GM23338 (cell line): ENCODE results near the gene SLK. TPM values are rescaled to one million over a fixed set of nuclear protein-coding genes. Genes with fewer than 3 reads are reported as not detected.

ENCODE experiments used
- ATAC-seq: fragments of 200-7000 bp; cut with Tn5 transposase; 3 replicates; pipeline ENCODE4 v1.9.1; 2020
- DNase-seq: peaks from one replicate; pipeline ENCODE4 v3.0.0-alpha.2; 2015; ENCODE audit warnings: low spot score
- H2AFZ ChIP-seq: fragments of 200-600 bp; sonication (generic); 2 replicates; pipeline ENCODE4 v1.8.0; 2016; ENCODE audit warnings: antibody characterized with exemption, mild to moderate bottlenecking, moderate library complexity
- H3F3A ChIP-seq: fragments of 200-600 bp; sonication (generic); replicated peaks from 2 replicates; pipeline ENCODE4 v1.8.0; 2017; ENCODE audit warnings: antibody characterized with exemption, mixed run types, low read depth
- H3K27ac ChIP-seq: fragments of 200-600 bp; sonication (generic); 2 replicates; pipeline ENCODE4 v1.6.1; 2016; ENCODE audit warnings: low read depth
- H3K27me3 ChIP-seq: fragments of 200-600 bp; sonication (generic); 2 replicates; pipeline ENCODE4 v1.8.0; 2016; ENCODE audit warnings: mild to moderate bottlenecking, mixed run types, moderate library complexity; ENCODE audit not compliant: insufficient read depth
- H3K36me3 ChIP-seq: fragments of 200-600 bp; sonication (generic); 2 replicates; pipeline ENCODE4 v1.8.0; 2016; ENCODE audit warnings: mild to moderate bottlenecking; ENCODE audit not compliant: insufficient read depth
- H3K4me1 ChIP-seq: fragments of 200-600 bp; sonication (generic); 2 replicates; pipeline ENCODE4 v1.8.0; 2016; ENCODE audit warnings: mild to moderate bottlenecking, moderate library complexity; ENCODE audit not compliant: insufficient read depth
- H3K4me2 ChIP-seq: fragments of 200-600 bp; sonication (generic); 2 replicates; pipeline ENCODE4 v1.7.1; 2017; ENCODE audit warnings: mixed run types
- H3K4me3 ChIP-seq: fragments of 200-600 bp; sonication (generic); 2 replicates; pipeline ENCODE4 v1.6.1; 2016; ENCODE audit warnings: mixed run types
- H3K79me2 ChIP-seq: fragments of 200-600 bp; sonication (generic); replicated peaks from 2 replicates; pipeline ENCODE4 v1.8.0; 2017; ENCODE audit warnings: mild to moderate bottlenecking; ENCODE audit not compliant: insufficient read depth
- H3K9me2 ChIP-seq: fragments of 200-600 bp; sonication (generic); 2 replicates; pipeline ENCODE4 v1.8.0; 2017; ENCODE audit not compliant: insufficient read depth
- H4K20me1 ChIP-seq: fragments of 200-600 bp; sonication (generic); replicated peaks from 2 replicates; pipeline ENCODE4 v1.8.0; 2017; ENCODE audit warnings: mild to moderate bottlenecking; ENCODE audit not compliant: insufficient read depth
- H3K27ac Mint-ChIP-seq: 2 replicates; pipeline ENCODE4 v1.8.0; 2020; ENCODE audit warnings: inconsistent platforms, mild to moderate bottlenecking, moderate library complexity, mixed read lengths
- H3K27me3 Mint-ChIP-seq: 3 replicates; pipeline ENCODE4 v1.8.0; 2022; ENCODE audit warnings: low read depth, mild to moderate bottlenecking, moderate library complexity, mixed read lengths, inconsistent platforms; ENCODE audit not compliant: insufficient read depth, poor library complexity
- H3K36me3 Mint-ChIP-seq: 3 replicates; pipeline ENCODE4 v1.8.0; 2021; ENCODE audit warnings: low read depth, mild to moderate bottlenecking, inconsistent platforms, moderate library complexity, mixed read lengths
- H3K4me1 Mint-ChIP-seq: 3 replicates; pipeline ENCODE4 v1.8.0; 2020; ENCODE audit warnings: mild to moderate bottlenecking, inconsistent platforms, mixed read lengths
- H3K4me3 Mint-ChIP-seq: 3 replicates; pipeline ENCODE4 v1.8.0; 2021; ENCODE audit warnings: moderate library complexity, mild to moderate bottlenecking, inconsistent platforms, mixed read lengths
- H3K9me3 Mint-ChIP-seq: 3 replicates; pipeline ENCODE4 v1.8.0; 2020; ENCODE audit warnings: moderate library complexity, mild to moderate bottlenecking, inconsistent platforms, mixed read lengths
- CREB1 ChIP-seq: fragments of 250-450 bp; sonication (Bioruptor Pico); IDR thresholded peaks from 2 replicates; pipeline ENCODE4 v1.5.0; 2020; ENCODE audit warnings: low read depth, mild to moderate bottlenecking, moderate library complexity
- EZH2 ChIP-seq: fragments of 200-600 bp; sonication (generic); IDR thresholded peaks from one replicate; pipeline ENCODE4 v1.8.0; 2017; ENCODE audit warnings: antibody characterized with exemption, mild to moderate bottlenecking, low read depth; ENCODE audit not compliant: unreplicated experiment
- EZH2phosphoT487 ChIP-seq: fragments of 200-600 bp; sonication (generic); IDR thresholded peaks from one replicate; pipeline ENCODE4 v1.8.1; 2018; ENCODE audit warnings: antibody characterized with exemption; ENCODE audit not compliant: unreplicated experiment
- JUNB ChIP-seq: IDR thresholded peaks from one replicate; pipeline ENCODE4 v1.6.1; 2016; ENCODE audit warnings: antibody characterized with exemption; ENCODE audit not compliant: unreplicated experiment
- NANOG ChIP-seq: IDR thresholded peaks from 2 replicates; pipeline ENCODE4 v1.6.1; 2016; ENCODE audit warnings: antibody characterized with exemption, borderline replicate concordance
- STAT1 ChIP-seq: IDR thresholded peaks from one replicate; pipeline ENCODE4 v1.6.1; 2016; ENCODE audit warnings: antibody characterized with exemption; ENCODE audit not compliant: unreplicated experiment
- ZNF114 ChIP-seq: fragments of 250-450 bp; sonication (Bioruptor Pico); IDR thresholded peaks from 2 replicates; pipeline ENCODE4 v1.5.0; 2020; ENCODE audit warnings: mild to moderate bottlenecking, moderate library complexity
- ZNF331 ChIP-seq: fragments of 250-450 bp; sonication (Bioruptor Pico); IDR thresholded peaks from 2 replicates; pipeline ENCODE4 v1.5.0; 2020; ENCODE audit warnings: low read depth, mild to moderate bottlenecking, moderate library complexity
- polyA plus RNA-seq: library from polyadenylated mRNA; unstranded; fragments of >200 nt; fragmentation: Nextera tagmentation; extraction: Ambion mirVana; gene quantifications from 2 replicates; pipeline ENCODE4 v1.2.1, GENCODE V29; 2016
- total RNA-seq: library from RNA; depleted of rRNA; stranded (reverse); fragments of >200 nt; shearing (Covaris generic); gene quantifications from 2 replicates; pipeline ENCODE4 v1.2.3, GENCODE V29; 2014
- TF ChIP-seq, protein P1 (sequence below): IDR thresholded peaks from 2 replicates; pipeline ENCODE4 v1.6.1; 2016; ENCODE audit warnings: antibody characterized with exemption
- TF ChIP-seq, protein P2 (sequence below): IDR thresholded peaks from one replicate; pipeline ENCODE4 v1.6.1; 2018; ENCODE audit warnings: antibody characterized with exemption; ENCODE audit not compliant: unreplicated experiment
- TF ChIP-seq, protein P3 (sequence below), 2 experiments: fragments of 200-600 bp in 1 of 2; sonication (generic) in 1 of 2; conservative IDR thresholded peaks; 2 replicates each; pipeline versions ENCODE4 v1.5.1 to v1.6.1; 2016 to 2017; ENCODE audit warnings: antibody characterized with exemption in 2 of 2, low read depth in 2 of 2, mild to moderate bottlenecking in 2 of 2, moderate library complexity in 1 of 2

Gene SLK
- total and polyA plus RNA-seq, 2 experiments from 2014 or later = 8.4 to 21.5 TPM

DNA sequence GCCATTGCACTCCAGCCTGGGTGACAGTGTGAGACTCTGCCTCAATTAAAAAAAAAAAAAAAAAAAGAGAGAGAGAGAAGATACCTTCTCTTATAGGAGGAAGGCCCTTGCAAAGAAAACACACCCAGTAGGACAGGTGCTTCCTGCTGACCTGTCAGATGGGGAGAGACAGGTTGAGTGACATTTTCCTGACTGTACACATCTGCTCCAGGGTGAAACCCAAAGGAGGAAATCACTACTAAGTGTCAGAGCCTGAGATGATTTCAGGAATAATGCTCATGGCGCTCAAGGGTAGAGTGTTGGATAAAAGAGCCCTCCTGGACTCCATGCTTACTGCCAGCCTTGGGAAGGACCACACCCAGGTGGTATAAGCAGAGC is 47.3 kb upstream of the SLK start:
- TF ChIP-seq JUNB = no peak
- TF ChIP-seq, protein P1, sequence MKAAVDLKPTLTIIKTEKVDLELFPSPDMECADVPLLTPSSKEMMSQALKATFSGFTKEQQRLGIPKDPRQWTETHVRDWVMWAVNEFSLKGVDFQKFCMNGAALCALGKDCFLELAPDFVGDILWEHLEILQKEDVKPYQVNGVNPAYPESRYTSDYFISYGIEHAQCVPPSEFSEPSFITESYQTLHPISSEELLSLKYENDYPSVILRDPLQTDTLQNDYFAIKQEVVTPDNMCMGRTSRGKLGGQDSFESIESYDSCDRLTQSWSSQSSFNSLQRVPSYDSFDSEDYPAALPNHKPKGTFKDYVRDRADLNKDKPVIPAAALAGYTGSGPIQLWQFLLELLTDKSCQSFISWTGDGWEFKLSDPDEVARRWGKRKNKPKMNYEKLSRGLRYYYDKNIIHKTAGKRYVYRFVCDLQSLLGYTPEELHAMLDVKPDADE = no peak
- peaks cover 4% of the 10 kb centered on the region; the same call in 1 of the 2 replicates for H3K36me3 ChIP-seq
- Mint-ChIP-seq H3K9me3 (peaks cover 10% of the 10 kb centered on the region), H3K27ac (no peak overlapping the region), H3K4me1 (peaks cover 14% of the 10 kb centered on the region), H3K36me3 (peaks cover 18% of the 10 kb centered on the region), H3K4me3 (no peak overlapping the region), H3K27me3 (peaks cover 9% of the 10 kb centered on the region)
- no peaks in the 10 kb centered on the region for H3K27me3 ChIP-seq
- H3K4me2 ChIP-seq = no peak overlapping the region
- H4K20me1 ChIP-seq = no peaks in the 10 kb centered on the region
- no peak for DNase-seq
- H2AFZ ChIP-seq = no peak overlapping the region; the same call in 1 of the 2 replicates
- H3K4me3 ChIP-seq = no peak overlapping the region
- peaks cover 13% of the 10 kb centered on the region; the same call in 1 of the 2 replicates for H3F3A ChIP-seq
- no peak overlapping the region for H3K27ac ChIP-seq
- 0 out of 2 replicates have a peak, but pooled peaks cover 2% of the 10 kb centered on the region for H3K9me2 ChIP-seq
- ATAC-seq = no peak
- peaks cover 19% of the 10 kb centered on the region for H3K4me1 ChIP-seq
- no peaks in the 10 kb centered on the region for H3K79me2 ChIP-seq

DNA sequence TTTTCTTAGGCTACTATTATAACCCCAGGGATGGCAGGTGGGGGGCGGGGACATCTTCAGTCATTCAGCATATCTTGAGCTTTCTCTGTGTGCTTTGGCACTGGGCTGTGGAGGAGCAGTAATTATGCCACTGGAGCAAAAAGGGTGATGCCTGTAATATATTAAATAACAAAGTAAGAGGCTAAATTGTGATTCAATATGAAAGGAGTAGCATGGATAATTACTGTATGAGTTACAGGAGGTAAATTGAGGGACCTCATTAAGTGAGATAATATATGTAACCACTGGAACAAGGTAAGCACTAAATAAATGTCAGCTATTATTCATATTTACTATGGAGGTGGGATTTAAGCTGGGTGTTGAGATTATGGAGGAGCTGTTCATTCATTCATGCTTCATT is 45.7 kb upstream of the SLK start:
- Histone ChIP-seq H3K36me3 (no peaks in the 10 kb centered on the region), H3K4me1 (peaks cover 19% of the 10 kb centered on the region), H3K27ac (no peak overlapping the region), H3F3A (peaks cover 13% of the 10 kb centered on the region; the same call in 1 of the 2 replicates), H3K9me2 (no peaks in the 10 kb centered on the region), H3K79me2 (no peaks in the 10 kb centered on the region), H3K27me3 (no peaks in the 10 kb centered on the region), H3K4me2 (no peak overlapping the region), H4K20me1 (no peaks in the 10 kb centered on the region), H2AFZ (no peak overlapping the region), H3K4me3 (no peak overlapping the region)
- H3K9me3 Mint-ChIP-seq = no peaks in the 10 kb centered on the region; the same call in 2 of the 3 replicates
- no peak for DNase-seq
- no peak for ATAC-seq
- H3K27me3 Mint-ChIP-seq = peaks cover 9% of the 10 kb centered on the region
- peaks cover 2% of the 10 kb centered on the region; the same call in 2 of the 3 replicates for H3K36me3 Mint-ChIP-seq
- no peak overlapping the region for H3K4me3 Mint-ChIP-seq
- H3K4me1 Mint-ChIP-seq = peaks cover 14% of the 10 kb centered on the region
- no peak overlapping the region for H3K27ac Mint-ChIP-seq
- TF ChIP-seq EZH2phosphoT487 (no peak), ZNF331 (CRISPR knock-in tag) (no peak), JUNB (no peak), EZH2 (no peak), STAT1 (no peak), ZNF114 (no peak), NANOG (no peak), CREB1 (CRISPR knock-in tag) (no peak)
- TF ChIP-seq, protein P2, sequence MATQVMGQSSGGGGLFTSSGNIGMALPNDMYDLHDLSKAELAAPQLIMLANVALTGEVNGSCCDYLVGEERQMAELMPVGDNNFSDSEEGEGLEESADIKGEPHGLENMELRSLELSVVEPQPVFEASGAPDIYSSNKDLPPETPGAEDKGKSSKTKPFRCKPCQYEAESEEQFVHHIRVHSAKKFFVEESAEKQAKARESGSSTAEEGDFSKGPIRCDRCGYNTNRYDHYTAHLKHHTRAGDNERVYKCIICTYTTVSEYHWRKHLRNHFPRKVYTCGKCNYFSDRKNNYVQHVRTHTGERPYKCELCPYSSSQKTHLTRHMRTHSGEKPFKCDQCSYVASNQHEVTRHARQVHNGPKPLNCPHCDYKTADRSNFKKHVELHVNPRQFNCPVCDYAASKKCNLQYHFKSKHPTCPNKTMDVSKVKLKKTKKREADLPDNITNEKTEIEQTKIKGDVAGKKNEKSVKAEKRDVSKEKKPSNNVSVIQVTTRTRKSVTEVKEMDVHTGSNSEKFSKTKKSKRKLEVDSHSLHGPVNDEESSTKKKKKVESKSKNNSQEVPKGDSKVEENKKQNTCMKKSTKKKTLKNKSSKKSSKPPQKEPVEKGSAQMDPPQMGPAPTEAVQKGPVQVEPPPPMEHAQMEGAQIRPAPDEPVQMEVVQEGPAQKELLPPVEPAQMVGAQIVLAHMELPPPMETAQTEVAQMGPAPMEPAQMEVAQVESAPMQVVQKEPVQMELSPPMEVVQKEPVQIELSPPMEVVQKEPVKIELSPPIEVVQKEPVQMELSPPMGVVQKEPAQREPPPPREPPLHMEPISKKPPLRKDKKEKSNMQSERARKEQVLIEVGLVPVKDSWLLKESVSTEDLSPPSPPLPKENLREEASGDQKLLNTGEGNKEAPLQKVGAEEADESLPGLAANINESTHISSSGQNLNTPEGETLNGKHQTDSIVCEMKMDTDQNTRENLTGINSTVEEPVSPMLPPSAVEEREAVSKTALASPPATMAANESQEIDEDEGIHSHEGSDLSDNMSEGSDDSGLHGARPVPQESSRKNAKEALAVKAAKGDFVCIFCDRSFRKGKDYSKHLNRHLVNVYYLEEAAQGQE = no peak
- TF ChIP-seq, protein P1 = no peak
- TF ChIP-seq, protein P3, sequence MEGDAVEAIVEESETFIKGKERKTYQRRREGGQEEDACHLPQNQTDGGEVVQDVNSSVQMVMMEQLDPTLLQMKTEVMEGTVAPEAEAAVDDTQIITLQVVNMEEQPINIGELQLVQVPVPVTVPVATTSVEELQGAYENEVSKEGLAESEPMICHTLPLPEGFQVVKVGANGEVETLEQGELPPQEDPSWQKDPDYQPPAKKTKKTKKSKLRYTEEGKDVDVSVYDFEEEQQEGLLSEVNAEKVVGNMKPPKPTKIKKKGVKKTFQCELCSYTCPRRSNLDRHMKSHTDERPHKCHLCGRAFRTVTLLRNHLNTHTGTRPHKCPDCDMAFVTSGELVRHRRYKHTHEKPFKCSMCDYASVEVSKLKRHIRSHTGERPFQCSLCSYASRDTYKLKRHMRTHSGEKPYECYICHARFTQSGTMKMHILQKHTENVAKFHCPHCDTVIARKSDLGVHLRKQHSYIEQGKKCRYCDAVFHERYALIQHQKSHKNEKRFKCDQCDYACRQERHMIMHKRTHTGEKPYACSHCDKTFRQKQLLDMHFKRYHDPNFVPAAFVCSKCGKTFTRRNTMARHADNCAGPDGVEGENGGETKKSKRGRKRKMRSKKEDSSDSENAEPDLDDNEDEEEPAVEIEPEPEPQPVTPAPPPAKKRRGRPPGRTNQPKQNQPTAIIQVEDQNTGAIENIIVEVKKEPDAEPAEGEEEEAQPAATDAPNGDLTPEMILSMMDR (conservative IDR thresholded peaks at IDR 0.05; ENCODE audit: low read depth in 2 of 2) = no peak
